ENCODE results near the gene ZNF618.
"Not testable (repeated sequence)": the region's sequence is repeated elsewhere in the genome, so short reads cannot be mapped to it uniquely, and the experiment has no call there.

GRCh38 chr9:114082763-114083412, 206.8 kb downstream of the ZNF618 start:
- TF ChIP-seq CTCF (IDR thresholded peaks at IDR 0.05; ENCODE audit: low read depth, low read length, poor library complexity, severe bottlenecking); EZH2phosphoT487 (IDR thresholded peaks at IDR 0.05; ENCODE audit: borderline replicate concordance, low read length): not testable (repeated sequence)
